Activated naive CD4-positive, alpha-beta T cell (primary cell): ENCODE results near the gene IL22RA1.

Source experiments
- DNase-seq, 4 experiments: peaks; one replicate each; lab custom pipeline; 2025; lab: John Stamatoyannopoulos, UW

Gene IL22RA1

GRCh38 chr1:24138476-24139221 lies 4.3 kb downstream of the IL22RA1 start:
- DNase-seq: no peak

GRCh38 chr1:24136956-24137539 lies 5.9 kb downstream of the IL22RA1 start:
- no peak for DNase-seq

GRCh38 chr1:24134376-24134775 lies 8.6 kb downstream of the IL22RA1 start:
- DNase-seq: no peak

- DNase-seq: no peak
Measured at GRCh38 chr1:24133819-24134218, 9.1 kb downstream of the IL22RA1 start.

- no peak for DNase-seq
Measured at GRCh38 chr1:24130385-24130784, 12.6 kb downstream of the IL22RA1 start.

- DNase-seq: no peak
Measured at GRCh38 chr1:24127801-24128363, 15.1 kb downstream of the IL22RA1 start.

GRCh38 chr1:24127134-24127800 lies 15.7 kb downstream of the IL22RA1 start:
- DNase-seq: no peak

- DNase-seq: no peak
Measured at GRCh38 chr1:24126672-24127023, 16.3 kb downstream of the IL22RA1 start.

GRCh38 chr1:24126018-24126671 lies 16.8 kb downstream of the IL22RA1 start:
- DNase-seq: no peak

- DNase-seq: no peak
Measured at GRCh38 chr1:24125456-24125855, 17.5 kb downstream of the IL22RA1 start.

- DNase-seq: no peak
Measured at GRCh38 chr1:24124980-24125379, 18.0 kb downstream of the IL22RA1 start.

- DNase-seq: no peak
Measured at GRCh38 chr1:24123611-24124010, 19.3 kb downstream of the IL22RA1 start.

- DNase-seq: no peak
Measured at GRCh38 chr1:24122776-24123175, 20.2 kb downstream of the IL22RA1 start.

- DNase-seq: no peak
Measured at GRCh38 chr1:24121406-24121805, 21.5 kb downstream of the IL22RA1 start.

- no peak for DNase-seq
Measured at GRCh38 chr1:24120965-24121364, 22.0 kb downstream of the IL22RA1 start.

- DNase-seq: no peak
Measured at GRCh38 chr1:24119859-24120756, 22.8 kb downstream of the IL22RA1 start.

- no peak for DNase-seq
Measured at GRCh38 chr1:24119489-24119858, 23.5 kb downstream of the IL22RA1 start.

GRCh38 chr1:24118410-24119242 lies 24.3 kb downstream of the IL22RA1 start:
- no peak for DNase-seq

- no peak for DNase-seq
Measured at GRCh38 chr1:24117722-24118409, 25.1 kb downstream of the IL22RA1 start.

GRCh38 chr1:24117132-24117531 lies 25.8 kb downstream of the IL22RA1 start:
- no peak for DNase-seq
